Loucy (cell line): ENCODE results near the gene CFAP52.

Experiments used
- EZH2phosphoT487 ChIP-seq: fragments of 200-600 bp; IDR thresholded peaks from 2 replicates; pipeline ENCODE4 v1.6.1; 2018; ENCODE audit warnings: antibody characterized with exemption, mild to moderate bottlenecking, moderate library complexity, borderline replicate concordance
- TF ChIP-seq, protein P1 (sequence below): fragments of 200-600 bp; sonication (generic); conservative IDR thresholded peaks from 2 replicates; pipeline ENCODE4 v1.5.1; 2014; ENCODE audit warnings: mild to moderate bottlenecking, antibody characterized with exemption, low read length

DNA sequence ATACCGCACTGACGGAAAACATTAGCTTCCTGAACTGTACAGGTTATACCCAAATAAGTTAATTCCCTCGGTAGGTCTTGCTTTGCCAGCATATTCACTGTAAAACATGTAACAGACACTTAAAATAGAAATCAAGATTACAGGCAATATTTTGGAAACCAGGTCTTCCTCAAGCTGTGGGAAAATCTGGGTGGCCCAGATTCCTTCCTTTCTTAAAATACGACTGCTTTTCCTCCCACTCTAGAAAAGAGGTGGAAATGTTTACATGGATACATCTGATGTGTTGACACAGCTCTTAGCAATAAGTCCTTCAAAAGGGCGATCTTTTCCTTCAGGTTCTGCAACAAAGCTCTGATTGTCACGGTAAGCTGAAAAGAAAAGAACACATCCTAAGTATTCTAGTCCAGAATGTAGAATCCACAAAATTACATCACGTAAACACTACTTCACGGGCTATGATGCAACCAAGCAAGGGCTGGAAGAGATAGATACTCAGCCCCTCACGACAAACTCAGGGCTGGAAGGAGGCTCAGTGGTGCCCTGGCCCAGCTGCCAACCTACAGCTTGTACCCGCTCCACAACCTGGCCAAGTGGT, 19.2 kb upstream of the CFAP52 start:
- TF ChIP-seq, protein P1, sequence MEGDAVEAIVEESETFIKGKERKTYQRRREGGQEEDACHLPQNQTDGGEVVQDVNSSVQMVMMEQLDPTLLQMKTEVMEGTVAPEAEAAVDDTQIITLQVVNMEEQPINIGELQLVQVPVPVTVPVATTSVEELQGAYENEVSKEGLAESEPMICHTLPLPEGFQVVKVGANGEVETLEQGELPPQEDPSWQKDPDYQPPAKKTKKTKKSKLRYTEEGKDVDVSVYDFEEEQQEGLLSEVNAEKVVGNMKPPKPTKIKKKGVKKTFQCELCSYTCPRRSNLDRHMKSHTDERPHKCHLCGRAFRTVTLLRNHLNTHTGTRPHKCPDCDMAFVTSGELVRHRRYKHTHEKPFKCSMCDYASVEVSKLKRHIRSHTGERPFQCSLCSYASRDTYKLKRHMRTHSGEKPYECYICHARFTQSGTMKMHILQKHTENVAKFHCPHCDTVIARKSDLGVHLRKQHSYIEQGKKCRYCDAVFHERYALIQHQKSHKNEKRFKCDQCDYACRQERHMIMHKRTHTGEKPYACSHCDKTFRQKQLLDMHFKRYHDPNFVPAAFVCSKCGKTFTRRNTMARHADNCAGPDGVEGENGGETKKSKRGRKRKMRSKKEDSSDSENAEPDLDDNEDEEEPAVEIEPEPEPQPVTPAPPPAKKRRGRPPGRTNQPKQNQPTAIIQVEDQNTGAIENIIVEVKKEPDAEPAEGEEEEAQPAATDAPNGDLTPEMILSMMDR, result no peak
- TF ChIP-seq EZH2phosphoT487, result no peak
